ENCODE measurements around the gene IGFBP6. TPM values are rescaled to one million over a fixed set of nuclear protein-coding genes. Genes with fewer than 3 reads are reported as not detected.

The IGFBP6 gene
- total RNA-seq, 1 donor from 2014 or later = 33.7 TPM

Other genes starting within 250 kb of the IGFBP6 start
- not detected in 2 replicates for gene KRT78, start 248.7 kb upstream of the IGFBP6 start, total RNA-seq
- gene KRT8, start 192.6 kb upstream of the IGFBP6 start, total RNA-seq = 1,322 and 1,341 TPM in 2 replicates
- 1,751 and 1,904 TPM in 2 replicates for gene KRT18, start 148.5 kb upstream of the IGFBP6 start, total RNA-seq
- gene EIF4B, start 91.2 kb upstream of the IGFBP6 start, total RNA-seq = 484 and 526 TPM in 2 replicates
- gene TNS2, start 47.6 kb upstream of the IGFBP6 start, total RNA-seq = 3.8 and 10.1 TPM in 2 replicates
- gene SPRYD3, start 18.3 kb upstream of the IGFBP6 start, total RNA-seq = 32.0 and 32.3 TPM in 2 replicates
- 0.07 TPM in 1 of 2 replicates, not detected in the other for gene SOAT2, start 5.8 kb downstream of the IGFBP6 start, total RNA-seq
- gene ZNF740, start 83.1 kb downstream of the IGFBP6 start, total RNA-seq = 9.1 and 9.9 TPM in 2 replicates
- gene CSAD, start 83.3 kb downstream of the IGFBP6 start, total RNA-seq = 5.3 and 9.1 TPM in 2 replicates
- 0.75 and 1.6 TPM in 2 replicates for gene ITGB7, start 109.6 kb downstream of the IGFBP6 start, total RNA-seq
- gene RARG, start 134.5 kb downstream of the IGFBP6 start, total RNA-seq = 6.1 and 6.9 TPM in 2 replicates
- 2.2 and 4.0 TPM in 2 replicates for gene ESPL1, start 170.6 kb downstream of the IGFBP6 start, total RNA-seq
- gene PFDN5, start 197.9 kb downstream of the IGFBP6 start, total RNA-seq = 291 and 301 TPM in 2 replicates
- gene MYG1, start 202.0 kb downstream of the IGFBP6 start, total RNA-seq = 73.1 and 75.3 TPM in 2 replicates
- gene AAAS, start 223.9 kb downstream of the IGFBP6 start, total RNA-seq = 56.3 and 62.3 TPM in 2 replicates
- gene SP7, start 238.7 kb downstream of the IGFBP6 start, total RNA-seq = not detected in 2 replicates